HEK293 (cell line): Measurements from ENCODE around the gene AIF1L.

Experiments
- BCL11A ChIP-seq: fragments of 450-650 bp; formaldehyde crosslinking; IDR thresholded peaks from 2 replicates; pipeline ENCODE4 v1.5.1; 2016; ENCODE audit warnings: low read depth, missing biosample characterization, missing genetic modification characterization
- KLF10 ChIP-seq: fragments of 450-650 bp; IDR thresholded peaks from 2 replicates; pipeline ENCODE4 v1.5.1; 2018; ENCODE audit warnings: missing biosample characterization, mild to moderate bottlenecking, missing genetic modification characterization
- MYNN ChIP-seq: fragments of 450-650 bp; formaldehyde crosslinking; IDR thresholded peaks from 2 replicates; pipeline ENCODE4 v1.5.1; 2016; ENCODE audit warnings: missing biosample characterization, missing genetic modification characterization, borderline replicate concordance
- RBAK ChIP-seq: fragments of 450-650 bp; formaldehyde crosslinking; IDR thresholded peaks from 2 replicates; pipeline ENCODE4 v1.5.1; 2016; ENCODE audit warnings: missing biosample characterization, missing genetic modification characterization
- REPIN1 ChIP-seq: fragments of 450-650 bp; formaldehyde crosslinking; IDR thresholded peaks from 2 replicates; pipeline ENCODE4 v1.5.1; 2017; ENCODE audit warnings: missing biosample characterization, missing genetic modification characterization, low read depth
- SP2 ChIP-seq: fragments of 450-650 bp; formaldehyde crosslinking; IDR thresholded peaks from 2 replicates; pipeline ENCODE4 v1.5.1; 2016; ENCODE audit warnings: missing biosample characterization, missing genetic modification characterization
- ZBTB8A ChIP-seq: fragments of 450-650 bp; formaldehyde crosslinking; IDR thresholded peaks from 2 replicates; pipeline ENCODE4 v1.5.1; 2016; ENCODE audit warnings: missing biosample characterization, missing genetic modification characterization
- ZNF121 ChIP-seq: fragments of 450-650 bp; formaldehyde crosslinking; IDR thresholded peaks from 2 replicates; pipeline ENCODE4 v1.5.1; 2016; ENCODE audit warnings: missing biosample characterization, missing genetic modification characterization
- ZNF184 ChIP-seq: fragments of 450-650 bp; IDR thresholded peaks from 2 replicates; pipeline ENCODE4 v1.5.1; 2018; ENCODE audit warnings: missing biosample characterization, mild to moderate bottlenecking, missing genetic modification characterization
- ZNF510 ChIP-seq: fragments of 450-650 bp; formaldehyde crosslinking; IDR thresholded peaks from 2 replicates; pipeline ENCODE4 v1.5.1; 2018; ENCODE audit warnings: mild to moderate bottlenecking, missing genetic modification characterization, missing biosample characterization; ENCODE audit not compliant: insufficient replicate concordance
- ZNF776 ChIP-seq: fragments of 450-650 bp; formaldehyde crosslinking; IDR thresholded peaks from 2 replicates; pipeline ENCODE4 v1.5.0; 2017; ENCODE audit warnings: missing biosample characterization, missing genetic modification characterization, borderline replicate concordance
- TF ChIP-seq, protein P1 (sequence below): fragments of 450-650 bp; formaldehyde crosslinking; IDR thresholded peaks from 2 replicates; pipeline ENCODE4 v1.5.1; 2016; ENCODE audit warnings: missing biosample characterization, missing genetic modification characterization
- TF ChIP-seq, protein P2 (sequence below): fragments of 450-650 bp; formaldehyde crosslinking; IDR thresholded peaks from 2 replicates; pipeline ENCODE4 v1.5.1; 2016; ENCODE audit warnings: missing biosample characterization, missing genetic modification characterization

DNA sequence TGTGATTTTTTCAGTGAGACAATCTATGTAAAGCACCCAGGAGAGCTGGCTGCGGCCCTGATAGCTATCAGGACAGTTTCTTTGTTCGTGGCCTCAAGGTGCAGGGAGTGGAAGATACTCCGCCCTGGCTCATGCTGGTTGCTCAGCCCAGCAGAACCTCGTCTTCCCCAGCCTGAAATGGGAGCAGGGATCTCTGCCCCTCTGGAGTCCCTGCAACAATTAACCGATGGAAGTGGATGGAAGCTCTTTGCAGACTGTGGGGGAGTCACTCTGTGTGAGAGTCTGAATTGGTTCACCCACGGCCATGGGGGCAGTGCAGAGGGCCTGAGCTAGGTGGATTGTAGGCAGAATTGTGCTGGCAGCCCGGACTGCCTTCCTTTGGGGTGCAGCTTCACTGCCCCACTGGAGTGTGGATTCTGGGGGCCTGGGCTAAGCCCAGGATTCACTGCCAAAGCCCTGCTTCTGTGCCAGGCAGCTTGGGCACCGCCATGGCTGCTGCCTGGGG, 2.8 kb downstream of the AIF1L start:
- TF ChIP-seq, protein P1, sequence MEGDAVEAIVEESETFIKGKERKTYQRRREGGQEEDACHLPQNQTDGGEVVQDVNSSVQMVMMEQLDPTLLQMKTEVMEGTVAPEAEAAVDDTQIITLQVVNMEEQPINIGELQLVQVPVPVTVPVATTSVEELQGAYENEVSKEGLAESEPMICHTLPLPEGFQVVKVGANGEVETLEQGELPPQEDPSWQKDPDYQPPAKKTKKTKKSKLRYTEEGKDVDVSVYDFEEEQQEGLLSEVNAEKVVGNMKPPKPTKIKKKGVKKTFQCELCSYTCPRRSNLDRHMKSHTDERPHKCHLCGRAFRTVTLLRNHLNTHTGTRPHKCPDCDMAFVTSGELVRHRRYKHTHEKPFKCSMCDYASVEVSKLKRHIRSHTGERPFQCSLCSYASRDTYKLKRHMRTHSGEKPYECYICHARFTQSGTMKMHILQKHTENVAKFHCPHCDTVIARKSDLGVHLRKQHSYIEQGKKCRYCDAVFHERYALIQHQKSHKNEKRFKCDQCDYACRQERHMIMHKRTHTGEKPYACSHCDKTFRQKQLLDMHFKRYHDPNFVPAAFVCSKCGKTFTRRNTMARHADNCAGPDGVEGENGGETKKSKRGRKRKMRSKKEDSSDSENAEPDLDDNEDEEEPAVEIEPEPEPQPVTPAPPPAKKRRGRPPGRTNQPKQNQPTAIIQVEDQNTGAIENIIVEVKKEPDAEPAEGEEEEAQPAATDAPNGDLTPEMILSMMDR = no peak
- TF ChIP-seq ZNF776 (no peak), MYNN (no peak), ZNF510 (tag by site-specific recombination) (no peak), SP2 (tag by site-specific recombination) (no peak), ZBTB8A (tag by site-specific recombination) (no peak), ZNF184 (tag by site-specific recombination) (no peak), REPIN1 (tag by site-specific recombination) (no peak), RBAK (no peak), ZNF121 (no peak), KLF10 (tag by site-specific recombination) (no peak), BCL11A (no peak)
- TF ChIP-seq, protein P2, sequence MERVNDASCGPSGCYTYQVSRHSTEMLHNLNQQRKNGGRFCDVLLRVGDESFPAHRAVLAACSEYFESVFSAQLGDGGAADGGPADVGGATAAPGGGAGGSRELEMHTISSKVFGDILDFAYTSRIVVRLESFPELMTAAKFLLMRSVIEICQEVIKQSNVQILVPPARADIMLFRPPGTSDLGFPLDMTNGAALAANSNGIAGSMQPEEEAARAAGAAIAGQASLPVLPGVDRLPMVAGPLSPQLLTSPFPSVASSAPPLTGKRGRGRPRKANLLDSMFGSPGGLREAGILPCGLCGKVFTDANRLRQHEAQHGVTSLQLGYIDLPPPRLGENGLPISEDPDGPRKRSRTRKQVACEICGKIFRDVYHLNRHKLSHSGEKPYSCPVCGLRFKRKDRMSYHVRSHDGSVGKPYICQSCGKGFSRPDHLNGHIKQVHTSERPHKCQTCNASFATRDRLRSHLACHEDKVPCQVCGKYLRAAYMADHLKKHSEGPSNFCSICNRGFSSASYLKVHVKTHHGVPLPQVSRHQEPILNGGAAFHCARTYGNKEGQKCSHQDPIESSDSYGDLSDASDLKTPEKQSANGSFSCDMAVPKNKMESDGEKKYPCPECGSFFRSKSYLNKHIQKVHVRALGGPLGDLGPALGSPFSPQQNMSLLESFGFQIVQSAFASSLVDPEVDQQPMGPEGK (tag by site-specific recombination) = 0 out of 2 replicates have a peak, but pooled peaks have one; percentile 19
